Measurements from ENCODE around the gene PTGFRN.

Gene PTGFRN

DNA sequence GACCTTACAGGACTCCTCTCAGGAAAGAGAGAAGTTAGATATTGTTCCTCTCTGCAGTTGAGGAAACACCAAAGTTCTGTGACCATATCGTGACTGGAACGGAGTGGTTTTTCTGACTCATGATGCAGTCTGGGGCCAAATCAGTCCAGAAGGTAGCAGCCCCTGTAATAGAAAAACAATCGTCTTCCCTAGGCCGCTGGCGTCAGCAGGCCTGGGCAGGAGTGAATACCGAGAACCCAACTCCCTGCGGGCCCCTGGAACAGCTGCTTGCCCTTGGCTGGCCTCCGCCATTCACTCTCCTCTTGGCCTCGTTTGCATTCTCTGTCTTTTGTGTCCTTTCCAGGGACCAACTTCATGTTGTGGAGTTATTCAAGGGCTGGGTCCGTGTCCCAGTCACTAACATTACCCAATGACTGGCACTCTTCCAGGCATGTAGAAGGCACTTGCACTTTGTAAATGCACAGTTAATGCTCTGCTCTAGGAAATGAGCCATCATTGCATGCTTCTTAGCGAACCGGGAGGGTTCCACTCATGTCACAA lies 81.0 kb downstream of the PTGFRN start:
- H2AFZ ChIP-seq (ENCODE audit: low read depth, low read length), result no peak overlapping the region
- H3K4me2 ChIP-seq (ENCODE audit: low read length), result no peak overlapping the region
- H3K4me3 ChIP-seq (ENCODE audit: low read length), result no peak overlapping the region
- H3K79me2 ChIP-seq (ENCODE audit: low read length), result no peaks in the 10 kb centered on the region
- no peaks in the 10 kb centered on the region for H3K4me1 ChIP-seq (ENCODE audit: low read length)
- no peaks in the 10 kb centered on the region for H3K36me3 ChIP-seq (replicated peaks; ENCODE audit: low read depth, low read length)
- no peak overlapping the region for H3K9ac ChIP-seq (ENCODE audit: low read length)
- no peak overlapping the region for H3K27ac ChIP-seq (ENCODE audit: low read length)
- no peaks in the 10 kb centered on the region for H3K9me3 ChIP-seq (ENCODE audit: insufficient read depth, low read length)
- H4K20me1 ChIP-seq (ENCODE audit: insufficient read depth, low read length), result no peaks in the 10 kb centered on the region
- TF ChIP-seq CTCF (IDR thresholded peaks at IDR 0.05; ENCODE audit: low read depth, low read length) (no peak), EZH2phosphoT487 (IDR thresholded peaks at IDR 0.05; ENCODE audit: low read depth) (no peak)
- H3K27me3 ChIP-seq (ENCODE audit: low read depth, low read length), result no peaks in the 10 kb centered on the region

- Histone ChIP-seq H3K4me3 (ENCODE audit: low read length) (no peak overlapping the region), H3K27ac (ENCODE audit: low read length) (no peak overlapping the region)
Observed at GRCh38 chr1:116991171-116991845, 81.6 kb downstream of the PTGFRN start.

GRCh38 chr1:116991918-116992317 lies 82.2 kb downstream of the PTGFRN start:
- Histone ChIP-seq H3K9me3 (ENCODE audit: insufficient read depth, low read length) (no peaks in the 10 kb centered on the region), H3K4me1 (ENCODE audit: low read length) (no peaks in the 10 kb centered on the region), H3K27me3 (ENCODE audit: low read depth, low read length) (no peaks in the 10 kb centered on the region), H2AFZ (ENCODE audit: low read depth, low read length) (no peak overlapping the region), H4K20me1 (ENCODE audit: insufficient read depth, low read length) (no peaks in the 10 kb centered on the region), H3K4me3 (ENCODE audit: low read length) (no peak overlapping the region), H3K9ac (ENCODE audit: low read length) (no peak overlapping the region), H3K4me2 (ENCODE audit: low read length) (no peak overlapping the region), H3K27ac (ENCODE audit: low read length) (no peak overlapping the region), H3K79me2 (ENCODE audit: low read length) (no peaks in the 10 kb centered on the region), H3K36me3 (replicated peaks; ENCODE audit: low read depth, low read length) (no peaks in the 10 kb centered on the region)
- TF ChIP-seq EZH2phosphoT487 (IDR thresholded peaks at IDR 0.05; ENCODE audit: low read depth) (no peak), CTCF (IDR thresholded peaks at IDR 0.05; ENCODE audit: low read depth, low read length) (no peak)

More at GRCh38 chr1:116991171-116991845, 81.6 kb downstream of the PTGFRN start:
- Histone ChIP-seq H2AFZ (ENCODE audit: low read depth, low read length) (no peak overlapping the region), H3K79me2 (ENCODE audit: low read length) (no peaks in the 10 kb centered on the region), H4K20me1 (ENCODE audit: insufficient read depth, low read length) (no peaks in the 10 kb centered on the region), H3K4me1 (ENCODE audit: low read length) (no peaks in the 10 kb centered on the region), H3K9ac (ENCODE audit: low read length) (no peak overlapping the region), H3K9me3 (ENCODE audit: insufficient read depth, low read length) (no peaks in the 10 kb centered on the region), H3K4me2 (ENCODE audit: low read length) (no peak overlapping the region), H3K27me3 (ENCODE audit: low read depth, low read length) (no peaks in the 10 kb centered on the region), H3K36me3 (replicated peaks; ENCODE audit: low read depth, low read length) (no peaks in the 10 kb centered on the region)
- TF ChIP-seq EZH2phosphoT487 (IDR thresholded peaks at IDR 0.05; ENCODE audit: low read depth) (no peak), CTCF (IDR thresholded peaks at IDR 0.05; ENCODE audit: low read depth, low read length) (no peak)

DNA sequence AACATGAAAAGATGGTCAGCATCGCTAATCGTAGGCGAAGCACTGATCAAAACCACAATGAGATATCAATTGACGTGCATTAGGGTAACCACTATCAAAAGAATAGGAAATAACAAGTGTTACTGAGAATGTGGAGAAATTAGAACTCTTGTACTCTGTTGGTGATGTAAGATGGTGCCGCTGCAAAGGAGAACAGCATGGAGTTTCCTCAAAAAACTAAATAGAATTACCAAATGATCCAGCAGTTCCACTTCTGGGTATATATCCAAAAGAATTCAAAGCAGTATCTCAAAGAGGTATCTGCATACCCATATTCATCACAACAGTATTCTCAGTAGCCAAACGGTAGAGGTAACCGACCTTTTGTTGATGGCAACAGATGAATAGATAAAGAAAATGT lies 83.6 kb downstream of the PTGFRN start:
- no peak overlapping the region for H3K9ac ChIP-seq (ENCODE audit: low read length)
- TF ChIP-seq CTCF (IDR thresholded peaks at IDR 0.05; ENCODE audit: low read depth, low read length) (no peak), EZH2phosphoT487 (IDR thresholded peaks at IDR 0.05; ENCODE audit: low read depth) (no peak)
- H3K79me2 ChIP-seq (ENCODE audit: low read length), result no peaks in the 10 kb centered on the region
- no peaks in the 10 kb centered on the region for H4K20me1 ChIP-seq (ENCODE audit: insufficient read depth, low read length)
- H2AFZ ChIP-seq (ENCODE audit: low read depth, low read length), result no peak overlapping the region
- no peak overlapping the region for H3K4me3 ChIP-seq (ENCODE audit: low read length)
- no peaks in the 10 kb centered on the region for H3K27me3 ChIP-seq (ENCODE audit: low read depth, low read length)
- no peak overlapping the region for H3K4me2 ChIP-seq (ENCODE audit: low read length)
- no peak overlapping the region for H3K27ac ChIP-seq (ENCODE audit: low read length)
- no peaks in the 10 kb centered on the region for H3K9me3 ChIP-seq (ENCODE audit: insufficient read depth, low read length)
- H3K36me3 ChIP-seq (replicated peaks; ENCODE audit: low read depth, low read length), result no peaks in the 10 kb centered on the region
- H3K4me1 ChIP-seq (ENCODE audit: low read length), result no peaks in the 10 kb centered on the region
